Parathyroid adenoma (tissue), 2 donors: Measurements from ENCODE around the gene KCTD14.
A peak's percentile ranks its signal among the peaks of the same experiment; 100 is the strongest.
"Not testable (repeated sequence)": the region's sequence is repeated elsewhere in the genome, so short reads cannot be mapped to it uniquely, and the experiment has no call there.

Source experiments
- H2AFZ ChIP-seq: fragments of 300-600 bp; sonication (generic); one replicate; pipeline ENCODE4 v1.7.0; 2017; ENCODE audit warnings: antibody characterized with exemption, mild to moderate bottlenecking
- H3K27ac ChIP-seq: fragments of 300-600 bp; sonication (generic); one replicate; pipeline ENCODE4 v1.7.0; 2017
- H3K27me3 ChIP-seq: fragments of 300-600 bp; sonication (generic); one replicate; pipeline ENCODE4 v1.7.0; 2017; ENCODE audit warnings: low read length; ENCODE audit not compliant: control insufficient read depth, insufficient read depth
- H3K36me3 ChIP-seq: fragments of 300-600 bp; sonication (generic); one replicate; pipeline ENCODE4 v1.7.0; 2017; ENCODE audit warnings: low read length; ENCODE audit not compliant: control insufficient read depth, insufficient read depth
- H3K4me1 ChIP-seq: fragments of 300-600 bp; sonication (generic); one replicate; pipeline ENCODE4 v1.7.0; 2017; ENCODE audit warnings: control low read depth
- H3K4me2 ChIP-seq: fragments of 300-600 bp; sonication (generic); one replicate; pipeline ENCODE4 v1.7.0; 2017; ENCODE audit warnings: low read length
- H3K4me3 ChIP-seq: fragments of 300-600 bp; sonication (generic); one replicate; pipeline ENCODE4 v1.7.0; 2017; ENCODE audit warnings: low read depth, low read length
- H3K79me2 ChIP-seq: fragments of 300-600 bp; sonication (generic); one replicate; pipeline ENCODE4 v1.7.0; 2017; ENCODE audit warnings: control low read depth
- H3K9ac ChIP-seq: fragments of 300-600 bp; sonication (generic); one replicate; pipeline ENCODE4 v1.7.0; 2017; ENCODE audit warnings: mild to moderate bottlenecking
- H3K9me3 ChIP-seq: fragments of 300-600 bp; sonication (generic); one replicate; pipeline ENCODE4 v1.7.0; 2017; ENCODE audit warnings: low read length; ENCODE audit not compliant: control insufficient read depth
- TF ChIP-seq, protein P1 (sequence below): fragments of 300-600 bp; sonication (generic); IDR thresholded peaks from one replicate; pipeline ENCODE4 v1.7.0; 2017; ENCODE audit warnings: antibody characterized with exemption, mild to moderate bottlenecking
- donor health status: primary hyperparathyroidism.

Gene KCTD14

DNA sequence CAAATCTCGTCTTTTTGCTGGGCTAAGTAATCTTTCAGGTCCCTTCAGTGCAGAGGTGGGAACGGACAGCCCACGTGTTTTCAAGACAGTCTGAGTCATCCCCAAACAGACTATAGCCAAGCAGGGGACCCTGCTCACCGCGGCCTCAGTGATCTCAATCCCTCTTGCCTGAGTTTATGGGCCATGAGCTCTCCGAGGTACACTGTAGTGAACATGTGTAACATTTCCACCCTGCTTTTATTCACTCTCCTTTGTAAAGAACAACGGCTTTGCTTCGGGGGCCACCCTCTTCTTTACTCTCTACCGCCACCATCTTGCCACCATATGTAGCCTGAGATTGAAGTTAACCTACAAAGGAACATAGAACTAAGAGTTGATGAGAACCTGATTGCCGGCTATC lies 11.5 kb upstream of the KCTD14 start:
- H3K4me2 ChIP-seq, result no peak overlapping the region
- no peaks in the 10 kb centered on the region for H3K79me2 ChIP-seq
- H3K4me3 ChIP-seq, result no peak overlapping the region
- H2AFZ ChIP-seq, result no peak overlapping the region
- H3K36me3 ChIP-seq, result no peaks in the 10 kb centered on the region
- H3K9ac ChIP-seq, result no peak overlapping the region
- H3K4me1 ChIP-seq, result peaks cover 14% of the 10 kb centered on the region
- H3K27ac ChIP-seq, result no peak overlapping the region
- H3K27me3 ChIP-seq, result no peaks in the 10 kb centered on the region
- TF ChIP-seq, protein P1, sequence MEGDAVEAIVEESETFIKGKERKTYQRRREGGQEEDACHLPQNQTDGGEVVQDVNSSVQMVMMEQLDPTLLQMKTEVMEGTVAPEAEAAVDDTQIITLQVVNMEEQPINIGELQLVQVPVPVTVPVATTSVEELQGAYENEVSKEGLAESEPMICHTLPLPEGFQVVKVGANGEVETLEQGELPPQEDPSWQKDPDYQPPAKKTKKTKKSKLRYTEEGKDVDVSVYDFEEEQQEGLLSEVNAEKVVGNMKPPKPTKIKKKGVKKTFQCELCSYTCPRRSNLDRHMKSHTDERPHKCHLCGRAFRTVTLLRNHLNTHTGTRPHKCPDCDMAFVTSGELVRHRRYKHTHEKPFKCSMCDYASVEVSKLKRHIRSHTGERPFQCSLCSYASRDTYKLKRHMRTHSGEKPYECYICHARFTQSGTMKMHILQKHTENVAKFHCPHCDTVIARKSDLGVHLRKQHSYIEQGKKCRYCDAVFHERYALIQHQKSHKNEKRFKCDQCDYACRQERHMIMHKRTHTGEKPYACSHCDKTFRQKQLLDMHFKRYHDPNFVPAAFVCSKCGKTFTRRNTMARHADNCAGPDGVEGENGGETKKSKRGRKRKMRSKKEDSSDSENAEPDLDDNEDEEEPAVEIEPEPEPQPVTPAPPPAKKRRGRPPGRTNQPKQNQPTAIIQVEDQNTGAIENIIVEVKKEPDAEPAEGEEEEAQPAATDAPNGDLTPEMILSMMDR, result no peak
- no peaks in the 10 kb centered on the region for H3K9me3 ChIP-seq

DNA sequence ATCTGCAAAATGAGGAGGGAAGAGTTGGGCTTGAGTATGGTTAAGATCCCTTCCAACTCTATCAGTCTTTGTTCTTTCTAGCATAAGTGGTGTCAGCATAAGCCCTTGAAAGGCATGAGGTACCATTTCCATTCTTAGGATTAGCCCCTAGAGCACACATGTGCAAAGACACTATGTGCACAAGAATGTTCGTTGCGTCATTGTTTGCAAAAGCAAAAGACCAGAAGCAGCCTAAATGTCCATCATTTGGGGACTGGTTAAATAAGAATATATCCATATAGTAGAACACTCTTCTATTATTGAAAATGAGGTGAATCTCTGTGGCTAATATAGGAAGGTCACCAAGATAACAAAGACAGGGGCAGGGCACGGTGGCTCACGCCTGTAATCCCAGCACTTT lies 10.0 kb upstream of the KCTD14 start:
- Histone ChIP-seq H3K4me1 (peaks cover 12% of the 10 kb centered on the region), H3K4me2 (no peak overlapping the region), H3K9ac (no peak overlapping the region), H3K27me3 (no peaks in the 10 kb centered on the region), H3K9me3 (no peaks in the 10 kb centered on the region), H3K4me3 (no peak overlapping the region), H2AFZ (no peak overlapping the region), H3K79me2 (no peaks in the 10 kb centered on the region), H3K27ac (no peak overlapping the region), H3K36me3 (no peaks in the 10 kb centered on the region)
- TF ChIP-seq, protein P1, result no peak

DNA sequence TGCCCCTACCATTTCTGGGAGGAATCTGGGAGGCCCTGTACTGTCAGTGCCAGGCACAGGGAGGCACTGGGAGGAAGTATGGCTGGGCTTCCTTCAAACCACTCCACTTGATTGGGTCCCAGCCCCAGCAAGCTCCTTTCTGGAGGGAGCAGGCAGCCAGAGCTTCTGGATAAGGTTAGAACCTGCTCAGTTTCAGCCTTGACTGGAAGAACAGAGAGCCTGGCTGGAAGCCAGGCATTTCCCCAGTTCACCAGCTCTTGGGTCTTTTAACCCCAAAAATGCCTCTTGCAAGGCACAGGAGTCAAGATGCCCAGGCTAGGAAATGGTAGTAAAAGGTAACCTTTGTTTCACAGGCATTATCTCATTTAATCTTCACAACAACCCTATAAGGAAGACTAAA lies 9.0 kb upstream of the KCTD14 start:
- H3K9me3 ChIP-seq, result no peaks in the 10 kb centered on the region
- H3K27me3 ChIP-seq, result no peaks in the 10 kb centered on the region
- H3K9ac ChIP-seq, result no peak overlapping the region
- H3K4me2 ChIP-seq, result no peak overlapping the region
- peak overlapping the region; percentile 62 for H2AFZ ChIP-seq
- H3K4me1 ChIP-seq, result peaks cover 12% of the 10 kb centered on the region
- TF ChIP-seq, protein P1, result no peak
- no peak overlapping the region for H3K4me3 ChIP-seq
- no peaks in the 10 kb centered on the region for H3K79me2 ChIP-seq
- no peaks in the 10 kb centered on the region for H3K36me3 ChIP-seq
- no peak overlapping the region for H3K27ac ChIP-seq

DNA sequence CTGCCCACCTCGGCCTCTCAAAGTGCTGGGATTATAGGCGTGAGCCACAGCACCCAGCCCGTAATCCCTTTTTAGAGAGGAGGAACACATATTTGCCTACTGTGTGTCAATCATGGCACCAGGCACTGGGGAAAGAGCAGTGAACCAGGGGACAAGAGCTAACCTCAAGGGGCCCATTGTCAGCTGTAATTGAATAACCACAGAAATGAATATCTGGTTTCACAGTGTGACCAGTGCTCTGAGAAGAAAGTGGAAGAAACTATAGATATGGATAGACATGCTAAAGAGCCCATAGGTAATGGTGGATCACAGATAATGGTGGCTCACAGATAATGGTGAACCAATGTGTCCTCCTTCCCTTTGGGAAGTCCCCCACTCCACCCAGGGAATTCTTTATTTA lies 8.6 kb upstream of the KCTD14 start:
- no peaks in the 10 kb centered on the region for H3K36me3 ChIP-seq
- peak overlapping the region; percentile 62 for H2AFZ ChIP-seq
- TF ChIP-seq, protein P1, result no peak
- peaks cover 12% of the 10 kb centered on the region for H3K4me1 ChIP-seq
- no peaks in the 10 kb centered on the region for H3K27me3 ChIP-seq
- H3K9me3 ChIP-seq, result no peaks in the 10 kb centered on the region
- no peak overlapping the region for H3K27ac ChIP-seq
- H3K4me3 ChIP-seq, result no peak overlapping the region
- H3K9ac ChIP-seq, result no peak overlapping the region
- no peak overlapping the region for H3K4me2 ChIP-seq
- no peaks in the 10 kb centered on the region for H3K79me2 ChIP-seq

DNA sequence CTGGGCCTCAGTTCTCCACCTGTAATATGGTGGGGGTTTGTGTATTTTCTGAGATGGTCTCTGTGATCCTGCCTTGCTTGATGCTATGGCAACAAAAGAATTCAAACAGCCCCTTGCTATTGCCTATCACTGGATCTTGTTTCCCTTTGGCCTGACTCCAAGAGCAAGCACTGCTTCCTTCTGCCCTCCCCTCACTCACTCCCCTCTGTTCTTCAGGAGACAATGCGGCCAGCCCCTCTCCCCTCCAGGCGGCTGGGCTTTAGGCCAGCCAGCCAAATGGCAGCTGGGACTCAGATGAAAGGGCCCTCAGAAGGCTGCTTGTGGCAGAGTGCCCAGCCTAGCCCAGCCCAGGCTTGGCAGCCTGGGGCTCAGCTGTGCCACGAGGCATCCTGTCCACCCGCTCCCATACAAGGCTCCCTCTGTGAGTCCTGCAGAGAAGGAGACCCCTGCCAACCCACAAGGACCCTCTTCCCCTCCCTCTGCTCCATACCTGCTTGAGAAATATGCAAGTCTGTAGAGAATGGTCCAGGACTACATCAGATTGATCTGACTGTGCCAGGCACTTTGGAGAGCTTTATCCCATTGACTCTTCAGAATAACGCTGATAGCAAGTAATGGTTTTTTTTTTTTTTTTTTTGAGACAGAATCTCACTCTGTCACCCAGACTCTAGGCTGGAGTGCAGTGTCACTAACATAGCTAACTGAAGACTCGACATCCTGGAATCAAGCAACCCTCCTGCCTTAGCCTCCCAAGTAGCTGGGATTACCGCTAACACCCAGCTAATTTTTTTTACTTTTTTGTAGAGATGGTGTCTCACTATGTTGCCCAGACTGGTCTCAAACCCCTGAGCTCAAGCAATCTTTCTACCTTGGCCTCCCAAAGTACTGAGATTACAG lies 7.6 kb upstream of the KCTD14 start:
- Histone ChIP-seq H3K27ac (peak overlapping the region; percentile 51), H3K27me3 (no peaks in the 10 kb centered on the region), H3K4me3 (no peak overlapping the region), H3K36me3 (no peaks in the 10 kb centered on the region), H2AFZ (peak overlapping the region; percentile 70), H3K4me1 (peaks cover 12% of the 10 kb centered on the region), H3K79me2 (no peaks in the 10 kb centered on the region), H3K9me3 (no peaks in the 10 kb centered on the region), H3K4me2 (no peak overlapping the region), H3K9ac (no peak overlapping the region)
- TF ChIP-seq, protein P1, result no peak

DNA sequence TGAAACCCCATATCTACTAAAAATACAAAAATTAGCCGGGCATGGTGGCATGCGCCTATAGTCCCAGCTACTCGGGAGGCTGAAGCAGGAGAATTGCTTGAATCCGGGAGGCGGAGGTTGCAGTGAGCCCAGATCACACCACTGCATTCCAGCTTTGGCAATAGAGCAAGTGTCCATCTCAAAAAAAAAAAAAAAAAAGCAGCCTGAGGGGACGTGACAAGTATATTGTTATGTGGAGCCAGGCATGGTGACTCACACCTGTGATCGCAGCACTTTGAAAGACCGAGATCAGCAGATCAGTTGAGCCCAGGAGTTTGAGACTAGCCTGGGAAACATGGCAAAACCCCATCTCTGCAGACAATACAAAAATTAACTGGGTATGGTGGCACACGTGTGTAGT lies 5.3 kb upstream of the KCTD14 start:
- H3K9me3 ChIP-seq, H3K36me3 ChIP-seq, H3K27ac ChIP-seq, H3K9ac ChIP-seq, H3K4me2 ChIP-seq, H2AFZ ChIP-seq, H3K79me2 ChIP-seq, H3K27me3 ChIP-seq, H3K4me3 ChIP-seq: not testable (repeated sequence)
- peaks cover 12% of the 10 kb centered on the region for H3K4me1 ChIP-seq
